Measurements from ENCODE around the gene ARL6IP5.

The ARL6IP5 gene

DNA sequence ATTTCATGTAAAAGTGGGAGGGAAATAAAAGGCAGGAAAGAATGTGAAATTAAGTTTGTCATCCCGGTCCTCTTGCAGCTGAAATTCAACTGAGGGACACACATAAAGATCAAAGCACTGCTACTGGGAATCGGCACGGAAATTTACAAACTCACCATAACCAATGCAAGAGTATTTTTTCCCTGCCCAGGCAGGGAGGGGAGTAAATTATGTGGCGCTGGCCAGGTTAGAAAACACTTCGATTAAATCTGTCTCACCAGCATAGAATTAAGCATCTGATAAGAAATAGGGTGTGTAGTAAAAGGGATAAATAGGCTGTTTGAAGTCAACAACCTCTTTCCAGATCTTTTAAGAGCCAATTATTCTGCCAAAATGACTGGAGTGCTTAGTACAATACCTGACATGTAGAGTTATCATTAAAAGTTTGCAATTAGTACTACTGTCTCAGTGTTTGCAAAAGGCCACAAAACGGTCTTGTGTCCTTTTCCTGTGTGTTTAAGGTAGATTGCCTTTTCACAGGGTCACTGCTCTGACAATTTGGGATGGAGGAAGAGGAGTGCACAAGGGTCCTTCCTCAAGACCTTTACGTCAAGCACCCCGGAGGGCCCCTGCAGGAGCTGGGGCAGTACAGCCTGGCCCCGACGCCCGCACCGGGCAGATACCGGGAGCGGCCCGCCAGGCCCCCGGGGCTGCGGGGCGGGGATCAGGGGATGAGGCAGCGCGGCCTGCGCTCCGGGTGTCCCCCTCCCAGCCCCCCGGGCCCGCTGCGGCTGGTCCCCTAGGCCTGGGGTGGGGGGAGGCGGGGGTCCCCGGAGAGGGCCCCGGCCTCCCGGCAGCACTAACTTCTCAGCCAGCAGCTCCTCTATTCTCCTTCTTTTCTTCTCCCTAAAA, 5.2 kb upstream of the ARL6IP5 start:
- TF ChIP-seq, protein P1, sequence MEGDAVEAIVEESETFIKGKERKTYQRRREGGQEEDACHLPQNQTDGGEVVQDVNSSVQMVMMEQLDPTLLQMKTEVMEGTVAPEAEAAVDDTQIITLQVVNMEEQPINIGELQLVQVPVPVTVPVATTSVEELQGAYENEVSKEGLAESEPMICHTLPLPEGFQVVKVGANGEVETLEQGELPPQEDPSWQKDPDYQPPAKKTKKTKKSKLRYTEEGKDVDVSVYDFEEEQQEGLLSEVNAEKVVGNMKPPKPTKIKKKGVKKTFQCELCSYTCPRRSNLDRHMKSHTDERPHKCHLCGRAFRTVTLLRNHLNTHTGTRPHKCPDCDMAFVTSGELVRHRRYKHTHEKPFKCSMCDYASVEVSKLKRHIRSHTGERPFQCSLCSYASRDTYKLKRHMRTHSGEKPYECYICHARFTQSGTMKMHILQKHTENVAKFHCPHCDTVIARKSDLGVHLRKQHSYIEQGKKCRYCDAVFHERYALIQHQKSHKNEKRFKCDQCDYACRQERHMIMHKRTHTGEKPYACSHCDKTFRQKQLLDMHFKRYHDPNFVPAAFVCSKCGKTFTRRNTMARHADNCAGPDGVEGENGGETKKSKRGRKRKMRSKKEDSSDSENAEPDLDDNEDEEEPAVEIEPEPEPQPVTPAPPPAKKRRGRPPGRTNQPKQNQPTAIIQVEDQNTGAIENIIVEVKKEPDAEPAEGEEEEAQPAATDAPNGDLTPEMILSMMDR (conservative IDR thresholded peaks at IDR 0.05; ENCODE audit: low read depth) = no peak
- peak; percentile 14 for DNase-seq (ENCODE audit: low spot score)
- CTCF ChIA-PET = no interaction called here
- H3K27ac ChIP-seq = peak overlapping the region; percentile 81
- POLR2A ChIA-PET (ENCODE audit: low non-redundant PET) = no interaction called here

DNA sequence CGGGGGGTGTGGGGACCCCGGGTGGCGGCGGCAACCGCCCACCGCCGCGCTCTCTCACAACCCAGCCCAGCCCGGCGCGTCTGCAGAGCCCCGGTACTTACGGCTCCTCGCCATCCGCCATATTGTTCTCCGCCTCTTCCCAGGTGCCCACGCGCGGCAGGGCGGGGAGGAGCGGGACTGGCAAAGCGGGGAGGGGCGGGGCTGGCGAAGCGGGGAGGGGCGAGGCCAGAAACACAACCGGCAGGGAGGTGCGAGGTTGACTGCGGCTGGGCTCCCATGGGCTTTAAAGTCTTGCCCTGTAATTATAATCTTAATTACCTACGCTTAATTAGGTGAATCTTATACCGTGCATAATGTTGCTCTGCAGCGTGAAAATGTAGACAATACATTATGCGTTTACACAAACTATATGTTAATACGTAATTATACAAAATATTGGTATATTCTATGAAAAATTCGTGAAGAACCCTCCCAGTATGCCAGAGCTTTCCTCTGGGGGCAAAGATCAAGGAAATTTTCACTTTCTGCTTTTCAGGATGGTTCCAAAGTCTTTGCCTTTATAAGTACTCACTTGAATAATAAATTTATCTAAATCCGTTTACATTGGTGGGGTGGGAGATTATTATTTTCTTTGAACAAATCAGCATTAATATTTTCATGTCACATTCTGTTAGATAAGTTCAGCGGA, 4.4 kb upstream of the ARL6IP5 start, which contains the start of gene UBA3:
TSS of gene UBA3 (minus strand) at position 133 of the 688 bp plus-strand sequence. CDS start at position 121, 12 bp downstream.
- H3K27ac ChIP-seq = peak within 1 kb of the TSS; percentile 81
- ChIA-PET CTCF (no interaction called here), POLR2A (ENCODE audit: low non-redundant PET) (no interaction called here)
- TF ChIP-seq, protein P1 (conservative IDR thresholded peaks at IDR 0.05; ENCODE audit: low read depth) = no peak
- DNase-seq (ENCODE audit: low spot score) = peak; percentile 75

DNA sequence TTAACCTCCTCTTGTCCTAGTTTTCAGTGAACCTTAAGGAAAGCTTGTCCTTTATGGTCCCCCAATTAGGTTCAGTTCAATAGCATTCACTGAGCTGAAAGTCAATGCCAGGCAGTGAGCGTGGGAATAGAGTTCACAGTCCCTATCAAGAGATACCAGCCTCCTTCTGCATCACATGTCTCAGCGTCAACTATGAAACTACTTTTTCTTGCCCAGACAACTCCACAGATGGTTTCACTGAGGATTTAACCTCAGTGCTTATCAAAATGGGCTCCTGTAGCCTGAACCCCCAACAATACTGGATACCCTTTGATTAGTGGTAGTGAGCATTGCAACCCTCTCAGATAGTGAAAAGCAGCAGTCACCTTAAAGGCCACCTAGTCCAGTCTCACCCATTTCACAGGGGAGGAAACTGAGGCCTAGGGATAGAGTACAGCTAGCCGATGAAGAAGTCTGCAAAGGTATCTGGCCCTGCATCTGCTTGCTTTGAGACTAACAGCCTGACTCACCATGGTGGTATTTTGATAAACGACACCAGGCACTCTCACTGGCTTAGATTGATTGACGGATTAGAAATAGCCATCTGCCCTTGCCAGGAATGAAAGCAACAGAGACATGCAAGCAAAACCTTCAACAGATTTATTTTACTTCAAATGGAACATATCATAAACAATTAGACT, 3.0 kb upstream of the ARL6IP5 start:
- TF ChIP-seq, protein P1 (conservative IDR thresholded peaks at IDR 0.05; ENCODE audit: low read depth) = no peak
- POLR2A ChIA-PET (ENCODE audit: low non-redundant PET) = no interaction called here
- DNase-seq (ENCODE audit: low spot score) = peak; percentile 39
- CTCF ChIA-PET = no interaction called here
- peak overlapping the region; percentile 56 for H3K27ac ChIP-seq

GRCh38 chr3:69082361-69082760, 2.4 kb upstream of the ARL6IP5 start:
- DNase-seq (ENCODE audit: low spot score) = no peak
- POLR2A ChIA-PET (ENCODE audit: low non-redundant PET) = no interaction called here
- TF ChIP-seq, protein P1 (conservative IDR thresholded peaks at IDR 0.05; ENCODE audit: low read depth) = no peak
- CTCF ChIA-PET = no interaction called here
- peak overlapping the region; percentile 56 for H3K27ac ChIP-seq

GRCh38 chr3:69082805-69083204, 1.9 kb upstream of the ARL6IP5 start:
- no peak overlapping the region for H3K27ac ChIP-seq
- peak; percentile 8 for DNase-seq (ENCODE audit: low spot score)
- ChIA-PET POLR2A (ENCODE audit: low non-redundant PET) (no interaction called here), CTCF (no interaction called here)
- TF ChIP-seq, protein P1 (conservative IDR thresholded peaks at IDR 0.05; ENCODE audit: low read depth) = no peak

DNA sequence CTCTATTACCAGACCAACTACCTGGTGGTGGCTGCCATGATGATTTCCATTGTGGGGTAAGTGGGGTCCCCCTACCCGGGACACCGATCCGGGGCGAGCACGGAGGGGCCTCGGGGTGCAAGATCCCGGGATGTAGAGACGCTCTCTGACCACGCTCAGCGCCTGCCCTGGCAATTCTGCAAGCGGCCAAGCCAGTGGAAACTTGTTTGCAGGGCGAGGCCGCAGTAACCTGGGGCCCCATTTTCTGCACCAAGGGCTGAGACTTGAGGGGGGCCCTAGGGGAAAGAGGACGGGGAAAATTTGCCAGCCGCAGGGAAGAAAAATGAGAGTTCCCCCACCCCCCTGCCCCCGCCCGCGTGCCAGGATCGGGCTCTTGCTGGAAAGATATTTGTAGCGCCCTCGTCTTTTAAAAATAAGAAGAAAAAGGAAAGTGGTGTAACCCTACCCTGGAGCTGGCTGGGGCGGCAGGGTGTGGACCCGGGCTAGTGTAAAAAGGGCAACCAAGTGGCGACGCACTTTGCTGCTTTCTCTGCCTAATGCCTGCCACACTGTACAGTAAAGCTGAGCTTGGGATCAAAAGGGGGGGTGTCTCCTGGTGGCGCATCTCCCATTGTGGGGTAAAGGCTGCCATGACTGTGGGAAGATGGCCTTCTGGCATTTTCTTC, 563 bp downstream of the ARL6IP5 start:
- TF ChIP-seq, protein P1 (conservative IDR thresholded peaks at IDR 0.05; ENCODE audit: low read depth) = no peak
- POLR2A ChIA-PET (ENCODE audit: low non-redundant PET) = interaction anchor here (0.5 kb wide), 1 partner anchor 46 kb away, joined by 3 read pairs; no protein-coding TSS in a partner anchor
- CTCF ChIA-PET = interaction anchor here (0.5 kb wide), 1 partner anchor 78 kb away, joined by 4 read pairs; no protein-coding TSS in a partner anchor
- H3K27ac ChIP-seq = peak overlapping the region; percentile 99
- DNase-seq (ENCODE audit: low spot score) = peak; percentile 13

Data from RWPE1 (cell line).